T-cell (primary cell): ENCODE measurements around the gene PAX6. TPM values are rescaled to one million over a fixed set of nuclear protein-coding genes. Genes with fewer than 3 reads are reported as not detected.

Source experiments
- ATAC-seq, 4 experiments: fragments of 200-7000 bp in 3 of 4; fragments of 150-1000 bp in 1 of 4; cut with Tn5 transposase; replicated peaks in 1 of 4; 1 replicate in 3 of 4; 2 replicates in 1 of 4; pipeline ENCODE4 v1.10.0; 2021; ENCODE audit warnings: moderate library complexity in 3 of 4, mild to moderate bottlenecking in 2 of 4, moderate number of reproducible peaks in 1 of 4
- CTCF ChIA-PET, 2 donors: fragments of 300-600 bp; sonication (Branson Sonifier 250); formaldehyde crosslinking; loops; one replicate each; lab custom pipeline; 2022; ENCODE audit warnings: antibody characterized with exemption in 2 of 2; lab: Charles Lee
- POLR2A ChIA-PET, 2 donors: fragments of 300-600 bp; sonication (Branson Sonifier 250); formaldehyde crosslinking; loops; one replicate each; lab custom pipeline; 2022; ENCODE audit warnings: antibody characterized with exemption in 2 of 2; lab: Charles Lee
- DNase-seq, 35 experiments: peaks; one replicate each; pipeline versions ENCODE4 v3.0.0 to v3.0.0-alpha.2; 2013 to 2023
- H3K27ac ChIP-seq: one replicate; pipeline ENCODE4 v1.5.1; 2013; ENCODE audit warnings: low read length
- H3K27me3 ChIP-seq, 2 experiments: replicated peaks in 1 of 2; 1 replicate in 1 of 2; 2 replicates in 1 of 2; pipeline versions ENCODE4 v1.6.1 to v1.7.0; 2013; ENCODE audit warnings: low read length in 1 of 2, mixed read lengths in 1 of 2; ENCODE audit not compliant: control insufficient read depth in 2 of 2, insufficient read depth in 2 of 2; ENCODE audit errors: extremely low read depth in 1 of 2
- H3K36me3 ChIP-seq, 2 donors: 1 replicate in 1 of 2; 2 replicates in 1 of 2; pipeline versions ENCODE4 v1.6.1 to v1.7.0; 2013; ENCODE audit warnings: low read length in 1 of 2; ENCODE audit not compliant: control insufficient read depth in 2 of 2, insufficient read depth in 1 of 2; ENCODE audit errors: extremely low read depth in 1 of 2
- H3K4me1 ChIP-seq, 2 experiments: 1 replicate in 1 of 2; 2 replicates in 1 of 2; pipeline versions ENCODE4 v1.6.1 to v1.7.0; 2013; ENCODE audit warnings: low read length in 2 of 2, mixed read lengths in 1 of 2; ENCODE audit not compliant: insufficient read depth in 2 of 2, control insufficient read depth in 1 of 2; ENCODE audit errors: extremely low read depth in 1 of 2
- H3K4me3 ChIP-seq, 2 donors: 1 replicate in 1 of 2; 2 replicates in 1 of 2; pipeline versions ENCODE4 v1.5.1 to v1.7.0; 2013; ENCODE audit warnings: mild to moderate bottlenecking in 2 of 2, low read length in 1 of 2, moderate library complexity in 1 of 2; ENCODE audit not compliant: control insufficient read depth in 1 of 2; ENCODE audit errors: extremely low read depth in 1 of 2
- H3K9me3 ChIP-seq: 2 replicates; pipeline ENCODE4 v1.7.0; 2013
- H3K27ac Mint-ChIP-seq, 2 donors: one replicate each; pipeline ENCODE4 v1.8.0; 2020 to 2021; ENCODE audit warnings: mild to moderate bottlenecking in 2 of 2, mixed read lengths in 2 of 2
- H3K27me3 Mint-ChIP-seq, 2 donors: one replicate each; pipeline ENCODE4 v1.8.0; 2021 to 2022; ENCODE audit warnings: mixed read lengths in 2 of 2
- H3K36me3 Mint-ChIP-seq: one replicate; pipeline ENCODE4 v1.8.0; 2021; ENCODE audit warnings: mixed read lengths
- H3K4me1 Mint-ChIP-seq, 3 donors: one replicate each; pipeline ENCODE4 v1.8.0; 2020 to 2022; ENCODE audit warnings: mixed read lengths in 3 of 3, mild to moderate bottlenecking in 1 of 3
- H3K4me3 Mint-ChIP-seq, 3 donors: one replicate each; pipeline ENCODE4 v1.8.0; 2020 to 2022; ENCODE audit warnings: mild to moderate bottlenecking in 3 of 3, mixed read lengths in 3 of 3, moderate library complexity in 3 of 3
- H3K9me3 Mint-ChIP-seq, 3 donors: one replicate each; pipeline ENCODE4 v1.8.0; 2020 to 2022; ENCODE audit warnings: mixed read lengths in 3 of 3
- WGBS: methylation state at CpG from one replicate; pipeline ENCODE4 v1.1.5; 2013; ENCODE audit warnings: missing lambda C conversion rate; ENCODE audit not compliant: insufficient coverage; 5-methylcytosine and 5-hydroxymethylcytosine counted together
- total RNA-seq, 35 experiments: library from RNA in 6 of 35; stranded (reverse) in 6 of 35; fragments of 120-200 nt in 1 of 35; gene quantifications; one replicate each; pipeline versions ENCODE4 v1.2.1 to v1.2.4 and lab custom pipeline; 2013 to 2026

Gene PAX6
- total RNA-seq, 5 donors from 2014 or later (not counting 1 experiment from before 2014, with no cell fraction given): not detected

- DNase-seq (no peak), ATAC-seq (no peak)
- WGBS: 4% methylated on average over 5 of the region's 18 CpGs
- Histone ChIP-seq H3K4me1 (peaks cover 0 to 12% of the 10 kb centered on the region in 2 experiments), H3K27me3 (peaks cover 33 to 54% of the 10 kb centered on the region in 2 experiments), H3K36me3 (no peaks in the 10 kb centered on the region), H3K9me3 (no peaks in the 10 kb centered on the region), H3K4me3 (no peak overlapping the region), H3K27ac (no peak overlapping the region)
- no peak overlapping the region for H3K27ac Mint-ChIP-seq
- H3K36me3 Mint-ChIP-seq: no peaks in the 10 kb centered on the region
- no peaks in the 10 kb centered on the region for H3K9me3 Mint-ChIP-seq
- peaks cover 8 to 24% (median 23%) of the 10 kb centered on the region in 3 donors for H3K4me1 Mint-ChIP-seq
- H3K27me3 Mint-ChIP-seq: peaks cover 63 to 71% of the 10 kb centered on the region in 2 donors
- ChIA-PET POLR2A (no interaction called here), CTCF (no interaction called here)
- peak overlapping the region in 1 of 3 donors; percentile 49 for H3K4me3 Mint-ChIP-seq
Measured at GRCh38 chr11:31827455-31828206, 16.5 kb upstream of the PAX6 start.

GRCh38 chr11:31826536-31827438 is 15.7 kb upstream of the PAX6 start:
- Histone ChIP-seq H3K9me3 (no peaks in the 10 kb centered on the region), H3K4me1 (peaks cover 0 to 12% of the 10 kb centered on the region in 2 experiments), H3K4me3 (no peak overlapping the region), H3K27ac (no peak overlapping the region), H3K27me3 (peaks cover 33 to 62% of the 10 kb centered on the region in 2 experiments), H3K36me3 (no peaks in the 10 kb centered on the region)
- CTCF ChIA-PET: no interaction called here
- ATAC-seq: no peak
- Mint-ChIP-seq H3K4me1 (peaks cover 8 to 24% (median 23%) of the 10 kb centered on the region in 3 donors), H3K27ac (no peak overlapping the region), H3K27me3 (peaks cover 71 to 79% of the 10 kb centered on the region in 2 donors), H3K36me3 (no peaks in the 10 kb centered on the region), H3K9me3 (no peaks in the 10 kb centered on the region), H3K4me3 (peak overlapping the region in 1 of 3 donors; percentile 49)
- WGBS: 9% methylated on average over 32 of the region's 55 CpGs
- DNase-seq: no peak
- POLR2A ChIA-PET: no interaction called here

GRCh38 chr11:31825838-31826484 is 14.8 kb upstream of the PAX6 start:
- peaks cover 77 to 86% of the 10 kb centered on the region in 2 donors for H3K27me3 Mint-ChIP-seq
- CTCF ChIA-PET: no interaction called here
- Histone ChIP-seq H3K36me3 (no peaks in the 10 kb centered on the region), H3K4me3 (no peak overlapping the region), H3K9me3 (no peaks in the 10 kb centered on the region), H3K4me1 (peaks cover 0 to 12% of the 10 kb centered on the region in 2 experiments), H3K27ac (no peak overlapping the region), H3K27me3 (peaks cover 36 to 58% of the 10 kb centered on the region in 2 experiments)
- no peaks in the 10 kb centered on the region for H3K36me3 Mint-ChIP-seq
- no peak overlapping the region for H3K27ac Mint-ChIP-seq
- POLR2A ChIA-PET: no interaction called here
- H3K4me3 Mint-ChIP-seq: peak overlapping the region in 1 of 3 donors; percentile 49
- DNase-seq (no peak), ATAC-seq (no peak)
- 5% methylated on average over 18 of the region's 37 CpGs for WGBS
- H3K9me3 Mint-ChIP-seq: peaks cover 0 to 4% (median 0%) of the 10 kb centered on the region in 3 donors
- peaks cover 8 to 24% (median 23%) of the 10 kb centered on the region in 3 donors for H3K4me1 Mint-ChIP-seq

- H3K36me3 ChIP-seq: no peaks in the 10 kb centered on the region
- no peak overlapping the region for H3K27ac ChIP-seq
- Mint-ChIP-seq H3K9me3 (peaks cover 0 to 4% (median 0%) of the 10 kb centered on the region in 3 donors), H3K4me1 (peaks cover 8 to 24% (median 23%) of the 10 kb centered on the region in 3 donors), H3K36me3 (no peaks in the 10 kb centered on the region), H3K27ac (peak overlapping the region in 1 of 2 donors; percentile 27), H3K27me3 (peaks cover 78 to 88% of the 10 kb centered on the region in 2 donors), H3K4me3 (no peak overlapping the region)
- H3K4me1 ChIP-seq: peaks cover 0 to 13% of the 10 kb centered on the region in 2 experiments
- ATAC-seq: no peak
- H3K27me3 ChIP-seq: peaks cover 36 to 65% of the 10 kb centered on the region in 2 experiments
- DNase-seq: no peak
- ChIA-PET POLR2A (no interaction called here), CTCF (no interaction called here)
- H3K4me3 ChIP-seq: no peak overlapping the region
- no peaks in the 10 kb centered on the region for H3K9me3 ChIP-seq
- 16% methylated on average over 28 of the region's 52 CpGs for WGBS
Measured at GRCh38 chr11:31824879-31825837, 14.0 kb upstream of the PAX6 start.

GRCh38 chr11:31824332-31824878 is 13.3 kb upstream of the PAX6 start:
- Histone ChIP-seq H3K27me3 (peaks cover 33 to 72% of the 10 kb centered on the region in 2 experiments), H3K4me3 (no peak overlapping the region), H3K27ac (no peak overlapping the region), H3K4me1 (peaks cover 0 to 14% of the 10 kb centered on the region in 2 experiments), H3K36me3 (no peaks in the 10 kb centered on the region), H3K9me3 (no peaks in the 10 kb centered on the region)
- Mint-ChIP-seq H3K4me3 (no peak overlapping the region), H3K27me3 (peaks cover 71 to 88% of the 10 kb centered on the region in 2 donors), H3K27ac (peak overlapping the region in 1 of 2 donors; percentile 27), H3K36me3 (no peaks in the 10 kb centered on the region), H3K4me1 (peaks cover 8 to 24% (median 23%) of the 10 kb centered on the region in 3 donors), H3K9me3 (peaks cover 0 to 4% (median 0%) of the 10 kb centered on the region in 3 donors)
- CTCF ChIA-PET: no interaction called here
- ATAC-seq (no peak), DNase-seq (no peak)
- WGBS: 21% methylated on average over 6 of the region's 18 CpGs
- POLR2A ChIA-PET: no interaction called here
